HG03342 (cell line): ENCODE data around the gene JADE2.
A peak's percentile ranks its signal among the peaks of the same experiment; 100 is the strongest.
"Not testable (repeated sequence)": the region's sequence is repeated elsewhere in the genome, so short reads cannot be mapped to it uniquely, and the experiment has no call there.

Experiments used
- ATAC-seq: cut with Tn5 transposase; IDR thresholded peaks from one replicate; pipeline ENCODE4 v1.9.1; 2021; ENCODE audit warnings: mild to moderate bottlenecking, moderate library complexity; ENCODE audit not compliant: unreplicated experiment

Gene JADE2

GRCh38 chr5:134550271-134551214 lies 25.1 kb downstream of the JADE2 start:
- ATAC-seq: no peak

GRCh38 chr5:134551901-134552300 lies 26.4 kb downstream of the JADE2 start:
- no peak for ATAC-seq

- ATAC-seq: no peak
Observed at GRCh38 chr5:134552301-134552700, 26.8 kb downstream of the JADE2 start.

- ATAC-seq: not testable (repeated sequence)
Observed at GRCh38 chr5:134552716-134553115, 27.2 kb downstream of the JADE2 start.

- no peak for ATAC-seq
Observed at GRCh38 chr5:134553821-134554267, 28.4 kb downstream of the JADE2 start.

GRCh38 chr5:134554319-134555222 lies 29.1 kb downstream of the JADE2 start:
- ATAC-seq: peak; percentile 49

- ATAC-seq: no peak
Observed at GRCh38 chr5:134555223-134555889, 29.9 kb downstream of the JADE2 start.

- ATAC-seq: no peak
Observed at GRCh38 chr5:134555890-134556311, 30.4 kb downstream of the JADE2 start.

GRCh38 chr5:134556588-134556987 lies 31.1 kb downstream of the JADE2 start:
- not testable (repeated sequence) for ATAC-seq

GRCh38 chr5:134556994-134557393 lies 31.5 kb downstream of the JADE2 start:
- no peak for ATAC-seq

- ATAC-seq: no peak
Observed at GRCh38 chr5:134559672-134560071, 34.2 kb downstream of the JADE2 start.

- no peak for ATAC-seq
Observed at GRCh38 chr5:134560698-134561097, 35.2 kb downstream of the JADE2 start.

GRCh38 chr5:134561871-134562296 lies 36.4 kb downstream of the JADE2 start:
- no peak for ATAC-seq

GRCh38 chr5:134563221-134563620 lies 37.8 kb downstream of the JADE2 start:
- no peak for ATAC-seq

GRCh38 chr5:134563962-134564361 lies 38.5 kb downstream of the JADE2 start:
- ATAC-seq: no peak

GRCh38 chr5:134564396-134564795 lies 38.9 kb downstream of the JADE2 start:
- ATAC-seq: no peak

- no peak for ATAC-seq
Observed at GRCh38 chr5:134565791-134566740, 40.6 kb downstream of the JADE2 start.

- ATAC-seq: no peak
Observed at GRCh38 chr5:134566741-134567221, 41.3 kb downstream of the JADE2 start.

- no peak for ATAC-seq
Observed at GRCh38 chr5:134567641-134568336, 42.3 kb downstream of the JADE2 start.
